T-helper 22 cell (primary cell): Measurements from ENCODE around the gene CBX7.

Source experiments
- DNase-seq: peaks from one replicate; pipeline ENCODE4 v3.0.0-alpha.2; 2020; ENCODE audit warnings: low read depth

CBX7 gene

DNA sequence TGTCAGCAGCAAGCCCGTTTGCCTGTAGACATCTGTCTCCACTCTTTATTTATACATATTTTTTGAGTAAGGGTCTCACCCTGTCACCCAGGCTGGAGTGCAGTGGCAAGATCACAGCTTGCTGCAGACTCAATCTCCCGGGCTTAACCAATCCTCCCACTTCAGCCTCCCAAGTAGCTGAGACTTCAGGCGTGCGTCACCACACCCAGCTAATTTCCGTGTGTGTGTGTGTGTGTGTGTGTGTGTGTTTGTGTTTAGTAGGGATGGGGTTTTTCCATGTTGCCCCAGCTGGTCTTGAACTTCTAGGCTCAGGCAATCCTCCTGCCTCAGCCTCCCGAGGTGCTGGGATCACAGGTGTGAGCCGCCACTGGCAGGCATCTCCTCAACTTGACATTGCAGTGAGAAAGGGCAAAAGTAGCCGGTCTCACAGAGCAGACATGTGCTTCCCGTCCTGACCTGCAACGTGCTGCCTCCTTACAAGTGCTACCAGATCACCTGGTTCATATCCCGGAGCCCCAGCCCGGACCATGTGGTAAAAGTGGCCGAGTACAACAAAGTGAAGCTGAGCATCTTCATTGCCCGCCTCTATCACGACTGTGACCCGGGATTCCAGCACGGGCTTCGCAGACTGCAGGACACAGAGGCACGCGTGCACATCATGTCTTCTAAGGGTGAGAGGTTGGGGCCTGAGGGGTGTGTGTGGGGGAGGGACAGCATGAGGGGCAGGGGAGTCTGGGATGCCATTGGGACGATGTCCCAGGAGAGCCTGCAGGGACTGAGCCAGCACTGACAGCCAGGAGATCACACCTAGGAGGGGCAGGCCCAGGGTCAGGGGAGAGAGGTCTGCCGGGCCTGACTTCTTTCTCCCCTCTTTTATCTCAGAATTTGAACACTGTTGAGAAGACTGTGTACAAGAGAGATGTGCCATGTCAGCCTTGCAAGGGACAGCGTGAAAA is 61.1 kb downstream of the CBX7 start:
- peak; percentile 55 for DNase-seq

DNA sequence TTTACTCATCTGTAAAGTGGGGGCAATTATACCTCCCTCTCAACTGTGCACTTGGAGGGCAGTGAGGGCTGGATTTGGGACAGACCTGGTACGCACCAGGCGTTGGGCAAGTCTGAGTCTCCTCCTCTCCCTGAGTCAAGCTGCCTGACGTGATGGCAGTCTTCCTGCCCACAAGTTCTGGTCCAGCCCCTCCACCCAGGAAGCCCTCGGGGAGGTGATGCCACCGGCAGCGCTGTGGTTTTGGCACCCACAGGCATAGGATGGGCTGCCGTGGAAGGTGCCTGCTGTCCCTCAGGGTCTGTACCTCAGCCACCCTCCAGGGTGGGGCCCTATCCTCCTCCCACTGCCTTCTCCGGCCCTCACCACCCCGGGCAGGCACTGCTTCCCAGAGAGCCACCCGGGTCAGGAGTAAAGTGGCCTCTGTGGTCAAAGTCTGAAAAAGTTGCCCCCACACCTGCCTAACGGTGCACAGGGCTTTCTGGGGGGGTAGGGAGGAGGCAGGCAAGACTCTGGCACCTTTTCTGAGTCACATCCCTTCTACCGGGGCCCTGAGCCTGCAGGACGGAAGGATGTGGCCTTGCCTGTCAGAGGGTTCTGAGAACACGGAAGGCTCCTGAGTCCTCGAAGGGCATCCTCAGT is 61.9 kb downstream of the CBX7 start:
- DNase-seq: peak; percentile 91

DNA sequence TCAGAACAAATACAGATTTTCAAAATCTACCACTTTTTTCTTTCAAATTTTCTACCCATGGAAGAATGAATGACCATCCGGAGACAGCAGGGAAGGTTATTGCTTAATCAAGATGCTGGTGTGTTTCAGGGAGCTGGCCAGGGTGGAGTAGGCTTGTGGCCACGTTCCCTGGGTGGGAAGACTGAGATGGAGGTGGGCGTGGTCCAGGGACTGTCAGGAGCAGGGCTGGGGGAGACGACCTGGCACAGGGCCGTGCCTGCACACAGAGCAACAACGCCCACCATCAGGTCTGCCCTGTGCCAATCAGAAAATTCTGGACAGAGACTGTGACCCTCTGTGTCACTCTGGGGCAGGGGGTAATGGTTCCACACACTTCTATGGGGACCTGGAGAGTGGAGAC is 62.6 kb downstream of the CBX7 start:
- no peak for DNase-seq

DNA sequence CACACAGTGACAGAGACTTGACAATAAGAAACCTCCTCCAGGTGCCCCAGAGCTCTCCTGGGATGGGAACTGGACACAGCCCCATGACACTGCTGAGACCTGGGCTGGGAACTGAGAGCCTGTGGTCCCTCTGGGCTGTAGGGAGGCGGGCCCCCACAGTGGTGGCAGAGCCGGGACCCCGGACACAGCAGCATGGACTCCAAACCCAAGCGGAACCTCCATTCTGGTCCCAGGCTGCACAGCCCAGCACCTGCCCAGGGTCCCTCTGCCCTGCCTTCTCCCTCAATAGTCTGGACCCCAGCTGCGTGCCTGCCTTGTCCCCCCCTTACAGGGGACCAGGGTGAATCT is 63.8 kb downstream of the CBX7 start:
- no peak for DNase-seq

DNA sequence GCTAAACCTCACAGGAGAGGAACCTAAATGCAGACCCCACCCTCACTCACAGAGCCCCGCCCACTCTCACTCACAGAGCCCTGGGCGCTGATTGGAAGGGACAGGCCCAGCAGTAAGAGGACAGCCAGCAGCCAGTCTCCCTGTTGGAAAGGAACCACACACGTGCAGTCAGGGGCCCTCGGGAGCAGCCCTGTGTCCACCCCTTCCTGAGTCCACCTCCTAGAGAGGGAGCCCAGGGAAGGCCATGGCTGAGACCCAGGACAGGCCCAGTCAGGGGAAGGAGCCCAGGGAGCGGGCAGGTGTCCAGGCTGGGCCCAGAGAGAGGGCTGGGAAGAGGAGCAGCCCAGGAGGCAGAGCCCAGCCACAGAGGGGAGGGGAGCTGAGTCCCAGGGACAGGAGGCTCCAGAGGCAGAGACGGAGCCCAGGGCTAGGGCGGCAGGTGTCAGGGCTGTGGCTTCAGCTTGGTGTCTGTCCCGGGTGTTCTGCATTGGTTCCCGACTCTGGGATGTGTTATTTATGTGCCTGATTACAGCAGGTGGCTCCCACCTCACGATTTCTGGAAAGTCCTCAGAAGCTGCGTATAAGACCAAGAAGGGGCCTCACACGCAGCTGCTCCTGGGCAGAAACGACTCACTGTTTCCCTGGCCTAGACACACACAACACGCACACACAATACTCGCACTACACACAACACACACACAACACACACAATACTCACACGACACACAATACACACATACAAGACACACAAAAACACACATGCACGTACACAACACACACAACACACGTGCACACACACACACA is 64.4 kb downstream of the CBX7 start:
- no peak for DNase-seq

DNA sequence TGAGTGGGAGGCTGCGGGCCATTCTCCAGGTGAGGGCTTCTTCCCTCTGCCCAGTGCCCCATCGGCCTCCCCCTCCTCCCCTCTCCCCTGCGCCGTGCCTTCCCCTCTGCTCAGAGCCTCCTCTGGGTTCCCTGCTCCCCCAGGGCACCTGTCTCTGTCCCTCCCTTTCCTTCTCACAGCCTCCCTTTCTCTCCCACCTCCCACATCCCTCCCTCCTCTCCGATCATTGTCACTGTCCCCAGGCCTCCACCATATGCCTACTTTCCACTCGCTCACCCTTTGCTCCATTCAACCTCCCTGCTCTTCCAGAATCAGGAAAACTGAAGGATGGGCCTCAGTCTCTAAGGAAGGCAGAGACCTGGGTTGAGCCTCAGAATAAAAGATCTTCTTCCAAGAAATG is 65.4 kb downstream of the CBX7 start:
- no peak for DNase-seq

DNA sequence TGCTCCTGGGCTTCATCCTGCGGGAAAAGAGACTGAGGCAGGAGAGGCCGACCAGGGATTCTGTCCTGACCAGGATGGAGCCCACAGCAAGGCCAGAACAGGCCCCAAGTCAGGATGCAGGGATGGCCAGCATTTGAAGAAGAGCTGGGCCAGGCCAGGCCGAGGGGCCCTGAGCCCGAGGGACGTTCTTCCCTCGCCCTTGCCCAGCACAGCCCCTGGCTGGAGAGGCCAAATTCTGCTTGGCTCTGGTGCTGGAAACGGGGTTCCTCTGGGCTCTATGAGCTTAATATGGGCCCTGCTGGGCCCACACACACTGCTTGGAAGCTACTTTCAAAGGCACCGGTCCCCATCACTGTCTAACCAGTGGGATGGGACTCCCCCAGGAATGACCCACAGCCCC is 67.8 kb downstream of the CBX7 start:
- no peak for DNase-seq

DNA sequence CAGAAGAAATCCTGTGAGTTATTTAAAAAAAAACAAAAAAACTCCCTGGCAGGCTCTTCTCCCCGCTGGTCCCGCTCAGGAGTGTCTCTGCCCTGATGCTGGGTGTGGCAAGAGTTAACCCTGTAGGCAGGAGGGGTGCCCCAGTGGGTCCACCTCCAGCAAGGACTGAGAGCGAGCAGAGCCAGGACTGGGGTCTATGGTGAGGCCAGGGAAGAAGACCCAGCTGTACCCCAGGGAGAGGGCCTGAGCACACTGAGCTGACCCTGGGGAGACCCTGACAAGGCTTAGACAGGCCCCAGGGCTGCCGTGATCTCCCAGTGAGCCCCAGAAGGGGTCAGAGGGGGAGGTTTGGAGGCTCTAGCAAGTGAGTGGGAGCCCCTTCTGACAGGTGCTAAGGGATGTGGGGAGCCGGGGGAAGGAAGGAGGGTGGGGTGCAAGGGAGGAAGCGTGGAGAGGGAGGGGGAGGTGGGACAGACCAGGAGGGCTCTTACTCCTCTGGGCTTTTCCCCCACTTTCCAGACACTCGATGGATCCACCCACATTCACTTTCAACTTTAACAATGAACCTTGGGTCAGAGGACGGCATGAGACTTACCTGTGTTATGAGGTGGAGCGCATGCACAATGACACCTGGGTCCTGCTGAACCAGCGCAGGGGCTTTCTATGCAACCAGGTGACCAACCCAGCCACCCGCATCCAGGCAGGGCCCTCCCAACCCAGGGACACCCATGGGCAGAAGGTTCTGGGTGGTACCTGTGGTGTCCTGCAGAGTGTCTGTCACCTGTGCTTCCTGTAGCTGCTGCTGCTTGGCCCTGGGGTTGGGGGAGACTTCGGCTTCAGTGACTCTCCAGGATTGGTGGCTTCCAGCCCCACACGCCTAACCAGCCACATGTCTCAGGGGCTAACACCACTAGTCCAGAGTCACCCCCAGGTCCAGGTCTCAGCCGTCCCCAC is 69.0 kb downstream of the CBX7 start:
- DNase-seq: no peak

DNA sequence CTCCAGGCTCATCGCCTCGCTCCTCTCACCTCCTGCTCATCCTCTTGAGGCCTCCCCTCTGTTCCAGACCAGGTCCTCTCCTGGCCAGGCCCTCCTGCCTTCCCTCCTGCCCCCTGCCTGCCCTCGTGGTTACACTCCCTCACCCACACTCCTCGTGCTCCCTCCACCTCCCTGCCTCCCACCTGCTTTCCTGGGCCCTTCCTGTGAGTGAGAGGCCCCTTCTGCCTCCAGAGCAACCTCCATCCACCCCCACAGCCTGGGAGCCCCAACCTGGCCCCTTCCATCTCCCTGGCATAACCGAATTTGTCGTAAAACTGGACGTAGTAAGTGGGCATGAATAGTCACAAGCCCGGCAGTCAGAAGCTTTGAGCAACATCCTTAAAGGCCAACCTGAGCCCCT is 70.9 kb downstream of the CBX7 start:
- DNase-seq: no peak

DNA sequence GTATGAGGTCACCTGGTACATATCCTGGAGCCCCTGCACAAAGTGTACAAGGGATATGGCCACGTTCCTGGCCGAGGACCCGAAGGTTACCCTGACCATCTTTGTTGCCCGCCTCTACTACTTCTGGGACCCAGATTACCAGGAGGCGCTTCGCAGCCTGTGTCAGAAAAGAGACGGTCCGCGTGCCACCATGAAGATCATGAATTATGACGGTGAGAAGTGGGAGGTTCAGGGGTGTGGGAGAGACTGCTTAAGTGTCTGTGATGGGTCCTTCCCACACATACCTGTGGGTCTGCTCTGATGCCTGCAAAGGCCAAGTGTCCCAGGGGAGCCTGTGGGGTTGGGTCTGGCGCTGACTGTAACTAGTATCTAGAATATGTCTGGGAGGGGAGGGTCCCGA is 71.5 kb downstream of the CBX7 start:
- no peak for DNase-seq
